OCI-LY7 (cell line): ENCODE results near the gene PITX3. TPM values are rescaled to one million over a fixed set of nuclear protein-coding genes. Genes with fewer than 3 reads are reported as not detected.

ENCODE experiments used
- BruUV-seq: library from RNA; stranded (reverse); fragments of 400-500 nt; replicated peaks from 2 replicates; lab custom pipeline; 2021; lab: Mats Ljungman, UMichigan
- CTCF ChIA-PET: fragments of 300-600 bp; sonication (Branson Sonifier 250); formaldehyde crosslinking; loops from one replicate; lab custom pipeline; 2022; ENCODE audit warnings: antibody characterized with exemption; ENCODE audit not compliant: unreplicated experiment; lab: Charles Lee
- POLR2A ChIA-PET: fragments of 300-600 bp; sonication (Branson Sonifier 250); formaldehyde crosslinking; loops from one replicate; lab custom pipeline; 2022; ENCODE audit warnings: antibody characterized with exemption; lab: Charles Lee
- DNase-seq: peaks from one replicate; pipeline ENCODE4 v3.0.0-alpha.2; 2015; ENCODE audit warnings: low spot score
- H2AFZ ChIP-seq: fragments of 200-600 bp; sonication (generic), shearing (Covaris generic); 2 replicates; pipeline ENCODE4 v1.6.1; 2014; ENCODE audit warnings: mild to moderate bottlenecking, antibody characterized with exemption, low read length, moderate library complexity
- H3K27ac ChIP-seq: fragments of 200-600 bp; sonication (generic); 2 replicates; pipeline ENCODE4 v1.5.1; 2014; ENCODE audit warnings: mixed run types, low read depth, mild to moderate bottlenecking, moderate library complexity, low read length, inconsistent platforms; ENCODE audit not compliant: poor library complexity, severe bottlenecking
- H3K36me3 ChIP-seq: fragments of 200-600 bp; sonication (generic); 2 replicates; pipeline ENCODE4 v1.6.1; 2014; ENCODE audit warnings: mild to moderate bottlenecking, antibody characterized with exemption, low read length, moderate library complexity, mixed read lengths; ENCODE audit not compliant: insufficient read depth
- H3K4me1 ChIP-seq: fragments of 200-600 bp; sonication (generic); 2 replicates; pipeline ENCODE4 v1.5.1; 2014; ENCODE audit warnings: mild to moderate bottlenecking, low read length; ENCODE audit not compliant: insufficient read depth, poor library complexity, severe bottlenecking
- H3K4me2 ChIP-seq: fragments of 200-600 bp; sonication (generic); 2 replicates; pipeline ENCODE4 v1.6.1; 2014; ENCODE audit warnings: mild to moderate bottlenecking, low read length
- H3K4me3 ChIP-seq: fragments of 200-600 bp; sonication (generic); 2 replicates; pipeline ENCODE4 v1.5.1; 2014; ENCODE audit warnings: mild to moderate bottlenecking, low read depth, low read length; ENCODE audit not compliant: poor library complexity, severe bottlenecking
- H3K79me2 ChIP-seq: fragments of 200-600 bp; sonication (generic); 2 replicates; pipeline ENCODE4 v1.6.1; 2016; ENCODE audit warnings: low read depth, mild to moderate bottlenecking, low read length, moderate library complexity, mixed read lengths; ENCODE audit not compliant: insufficient read depth
- H3K9me2 ChIP-seq: fragments of 200-600 bp; sonication (generic); 2 replicates; pipeline ENCODE4 v1.6.1; 2016; ENCODE audit warnings: mild to moderate bottlenecking, low read length, mixed read lengths; ENCODE audit not compliant: insufficient read depth
- H3K9me3 ChIP-seq: fragments of 200-600 bp; sonication (generic); 2 replicates; pipeline ENCODE4 v1.6.1; 2014; ENCODE audit warnings: mild to moderate bottlenecking, mixed run types, low read length, mixed read lengths
- H4K20me1 ChIP-seq: fragments of 200-600 bp; sonication (generic); 2 replicates; pipeline ENCODE4 v1.6.1; 2014; ENCODE audit warnings: mild to moderate bottlenecking, antibody characterized with exemption, low read length, moderate library complexity, mixed read lengths; ENCODE audit not compliant: insufficient read depth
- EZH2phosphoT487 ChIP-seq: fragments of 200-600 bp; sonication (generic); IDR thresholded peaks from 2 replicates; pipeline ENCODE4 v1.6.1; 2018; ENCODE audit warnings: low read depth, borderline replicate concordance, mild to moderate bottlenecking, mixed run types, antibody characterized with exemption, low read length, moderate library complexity, mixed read lengths
- intact Hi-C: fragments of 100-400 bp; cut with micrococcal nuclease; formaldehyde crosslinking; loops from one replicate; pipeline ENCODE4 v1.10.0; 2022; ENCODE audit not compliant: unreplicated experiment
- total RNA-seq, 2 experiments: library from RNA; depleted of rRNA in 1 of 2; stranded (reverse); fragments of >200 nt in 1 of 2; shearing (Covaris generic) in 1 of 2; gene quantifications; 2 replicates each; pipeline ENCODE4 v1.2.3, GENCODE V29; 2014 to 2022
- TF ChIP-seq, protein P1 (sequence below): fragments of 200-600 bp; sonication (generic); conservative IDR thresholded peaks from 2 replicates; pipeline ENCODE4 v1.5.1; 2014; ENCODE audit warnings: mild to moderate bottlenecking, antibody characterized with exemption, low read length, moderate library complexity, mixed read lengths

The PITX3 gene
- total RNA-seq, 2 experiments from 2014 or later = not detected

DNA sequence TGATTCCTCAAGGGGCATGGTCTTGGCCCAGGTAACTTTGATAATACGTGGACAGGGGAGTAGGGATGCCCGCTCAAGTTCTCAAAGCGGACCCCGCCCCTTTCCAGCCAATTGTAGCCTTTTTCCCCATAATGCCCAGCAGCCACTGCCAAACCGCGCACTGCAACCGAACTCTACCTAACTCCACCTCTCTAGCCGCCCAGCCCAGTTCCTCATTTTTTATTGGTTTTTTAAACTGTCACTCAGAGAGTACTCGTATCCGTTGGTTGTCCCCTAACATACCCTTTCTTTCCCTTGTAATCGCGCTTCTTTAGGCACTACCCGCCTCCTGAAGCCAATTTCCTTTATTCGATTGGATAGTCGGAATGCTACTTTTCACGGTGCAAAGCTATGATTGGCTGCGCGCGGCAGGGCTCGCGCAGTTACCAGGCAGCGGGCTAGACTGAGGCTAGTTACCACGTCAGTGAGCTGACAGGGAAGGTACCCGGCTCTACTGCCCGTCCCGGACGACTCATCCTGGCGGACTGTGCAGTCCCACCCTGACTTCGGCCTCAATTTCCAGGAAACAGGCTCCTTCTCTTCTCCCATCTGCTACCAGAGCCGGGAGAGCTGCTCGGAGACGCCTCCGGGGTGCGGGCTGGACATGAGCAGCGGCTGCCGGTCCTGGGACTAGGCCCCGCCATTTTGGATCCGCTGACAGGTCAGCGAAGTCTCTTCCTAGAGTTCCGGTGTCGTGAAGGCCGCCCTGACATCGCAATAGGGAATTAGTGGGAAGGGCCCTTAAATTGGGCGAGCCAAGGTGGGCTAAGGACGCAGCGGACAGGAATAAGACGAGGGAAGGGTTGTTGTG lies 4.0 kb upstream of the PITX3 start, which contains the start of gene GBF1:
Gene GBF1 (plus strand): TSS at position 451 of the 850 bp plus-strand sequence. CDS start 13,407 bp downstream, outside the sequence.
- peaks cover 30% of the 10 kb centered on the region for H3K4me1 ChIP-seq
- H3K27ac ChIP-seq = peak within 1 kb of the TSS; percentile 11
- H3K4me3 ChIP-seq = peak within 1 kb of the TSS; percentile 82
- POLR2A ChIA-PET = interaction anchor here (0.5 to 1.0 kb wide), 5 partner anchors 27 to 409 kb away, joined by 3 read pairs; no protein-coding TSS in a partner anchor
- H3K4me2 ChIP-seq = peak within 1 kb of the TSS; percentile 83
- CTCF ChIA-PET = interaction anchor here (0.6 kb wide), 1 partner anchor 41 kb away, joined by 4 read pairs; no protein-coding TSS in a partner anchor
- peak within 1 kb of the TSS; percentile 98 for H2AFZ ChIP-seq
- peaks cover 15% of the 10 kb centered on the region; the same call in 1 of the 2 replicates for H4K20me1 ChIP-seq
- DNase-seq = peak; percentile 100
- H3K9me3 ChIP-seq = no peaks in the 10 kb centered on the region
- BruUV-seq = no TSS peak
- intact Hi-C loops = no loop called here
- H3K9me2 ChIP-seq = no peaks in the 10 kb centered on the region
- peaks cover 26% of the 10 kb centered on the region for H3K36me3 ChIP-seq
- peaks cover 48% of the 10 kb centered on the region for H3K79me2 ChIP-seq
- TF ChIP-seq, protein P1, sequence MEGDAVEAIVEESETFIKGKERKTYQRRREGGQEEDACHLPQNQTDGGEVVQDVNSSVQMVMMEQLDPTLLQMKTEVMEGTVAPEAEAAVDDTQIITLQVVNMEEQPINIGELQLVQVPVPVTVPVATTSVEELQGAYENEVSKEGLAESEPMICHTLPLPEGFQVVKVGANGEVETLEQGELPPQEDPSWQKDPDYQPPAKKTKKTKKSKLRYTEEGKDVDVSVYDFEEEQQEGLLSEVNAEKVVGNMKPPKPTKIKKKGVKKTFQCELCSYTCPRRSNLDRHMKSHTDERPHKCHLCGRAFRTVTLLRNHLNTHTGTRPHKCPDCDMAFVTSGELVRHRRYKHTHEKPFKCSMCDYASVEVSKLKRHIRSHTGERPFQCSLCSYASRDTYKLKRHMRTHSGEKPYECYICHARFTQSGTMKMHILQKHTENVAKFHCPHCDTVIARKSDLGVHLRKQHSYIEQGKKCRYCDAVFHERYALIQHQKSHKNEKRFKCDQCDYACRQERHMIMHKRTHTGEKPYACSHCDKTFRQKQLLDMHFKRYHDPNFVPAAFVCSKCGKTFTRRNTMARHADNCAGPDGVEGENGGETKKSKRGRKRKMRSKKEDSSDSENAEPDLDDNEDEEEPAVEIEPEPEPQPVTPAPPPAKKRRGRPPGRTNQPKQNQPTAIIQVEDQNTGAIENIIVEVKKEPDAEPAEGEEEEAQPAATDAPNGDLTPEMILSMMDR = no peak
- TF ChIP-seq EZH2phosphoT487 = no peak

DNA sequence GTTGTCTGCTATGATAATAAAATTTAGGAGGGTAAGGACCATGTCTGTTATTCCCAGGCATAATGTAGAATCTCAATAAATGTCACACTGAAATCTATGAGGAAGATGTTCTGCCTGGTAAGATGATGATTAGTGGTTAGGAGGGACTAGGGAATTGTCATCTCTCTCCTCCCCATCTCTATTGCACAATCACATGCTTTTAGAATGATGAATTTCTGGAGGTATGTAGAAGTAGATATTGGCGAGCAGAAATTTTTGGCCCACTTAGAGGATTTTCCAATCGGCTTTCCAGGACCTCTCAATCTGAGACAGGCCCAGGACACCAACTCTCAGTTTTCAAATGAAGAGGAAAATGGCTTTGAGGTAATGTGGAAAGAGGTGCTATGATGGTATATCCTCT lies 2.0 kb upstream of the PITX3 start:
- intact Hi-C loops = no loop called here
- TF ChIP-seq EZH2phosphoT487 = no peak
- TF ChIP-seq, protein P1 = no peak
- Histone ChIP-seq H3K4me2 (no peak overlapping the region), H4K20me1 (peaks cover 15% of the 10 kb centered on the region; the same call in 1 of the 2 replicates), H3K9me3 (no peaks in the 10 kb centered on the region), H3K9me2 (no peaks in the 10 kb centered on the region), H3K36me3 (peaks cover 9% of the 10 kb centered on the region; the same call in 1 of the 2 replicates), H2AFZ (no peak overlapping the region), H3K27ac (no peak overlapping the region), H3K79me2 (peaks cover 28% of the 10 kb centered on the region), H3K4me1 (peaks cover 29% of the 10 kb centered on the region), H3K4me3 (no peak overlapping the region)
- DNase-seq = no peak
- CTCF ChIA-PET = no interaction called here
- BruUV-seq = no TSS peak
- POLR2A ChIA-PET = no interaction called here
